Measurements from ENCODE around the gene CTH. TPM values are rescaled to one million over a fixed set of nuclear protein-coding genes. Genes with fewer than 3 reads are reported as not detected.

CTH gene
- total RNA-seq, 5 donors from 2014 or later (not counting 1 experiment from before 2014, with no cell fraction given) = 2.0 to 4.5 (median 3.2) TPM

- no peak overlapping the region for H3K27ac ChIP-seq (ENCODE audit: low read length)
- Mint-ChIP-seq H3K27me3 (no peaks in the 10 kb centered on the region), H3K36me3 (peaks cover 39% of the 10 kb centered on the region), H3K27ac (no peak overlapping the region), H3K4me3 (no peak overlapping the region), H3K4me1 (no peaks in the 10 kb centered on the region), H3K9me3 (no peaks in the 10 kb centered on the region)
- no peak overlapping the region for H3K4me3 ChIP-seq (ENCODE audit: control insufficient read depth in 1 of 2, extremely low read depth in 1 of 2, low read length in 1 of 2)
- H3K36me3 ChIP-seq (ENCODE audit: control insufficient read depth in 2 of 2, extremely low read depth in 1 of 2, insufficient read depth in 1 of 2, low read length in 1 of 2) = peaks cover 0 to 4% of the 10 kb centered on the region in 2 donors
- no CpG with 5 or more reads among the region's 2 CpGs for WGBS (ENCODE audit: insufficient coverage)
- no peaks in the 10 kb centered on the region for H3K9me3 ChIP-seq
- ATAC-seq (replicated peaks in 1 of 4) (no peak), DNase-seq (no peak)
- no peaks in the 10 kb centered on the region for H3K27me3 ChIP-seq (replicated peaks in 1 of 2; ENCODE audit: control insufficient read depth in 2 of 2, extremely low read depth in 1 of 2, insufficient read depth in 2 of 2, low read length in 1 of 2)
- POLR2A ChIA-PET = interaction anchor here in 1 of 2 donors (0.6 kb wide), 1 partner anchor 210 kb away, joined by 3 read pairs; the partner anchor contains the start of gene SRSF11
- CTCF ChIA-PET = no interaction called here
- H3K4me1 ChIP-seq (ENCODE audit: control insufficient read depth in 1 of 2, extremely low read depth in 1 of 2, insufficient read depth in 2 of 2, low read length in 2 of 2) = no peaks in the 10 kb centered on the region
These were observed 20.2 kb downstream of the CTH start for GRCh38 chr1:70431317-70431716.

- Histone ChIP-seq H3K4me3 (ENCODE audit: control insufficient read depth in 1 of 2, extremely low read depth in 1 of 2, low read length in 1 of 2) (no peak overlapping the region), H3K36me3 (ENCODE audit: control insufficient read depth in 2 of 2, extremely low read depth in 1 of 2, insufficient read depth in 1 of 2, low read length in 1 of 2) (peaks cover 0 to 4% of the 10 kb centered on the region in 2 donors), H3K4me1 (ENCODE audit: control insufficient read depth in 1 of 2, extremely low read depth in 1 of 2, insufficient read depth in 2 of 2, low read length in 2 of 2) (no peaks in the 10 kb centered on the region), H3K27ac (ENCODE audit: low read length) (no peak overlapping the region), H3K27me3 (replicated peaks in 1 of 2; ENCODE audit: control insufficient read depth in 2 of 2, extremely low read depth in 1 of 2, insufficient read depth in 2 of 2, low read length in 1 of 2) (no peaks in the 10 kb centered on the region), H3K9me3 (no peaks in the 10 kb centered on the region)
- DNase-seq (no peak), ATAC-seq (replicated peaks in 1 of 4) (no peak)
- WGBS (ENCODE audit: insufficient coverage) = 82% methylated on average over 3 of the region's 3 CpGs
- CTCF ChIA-PET = no interaction called here
- no peaks in the 10 kb centered on the region for H3K4me1 Mint-ChIP-seq
- H3K9me3 Mint-ChIP-seq = no peaks in the 10 kb centered on the region
- POLR2A ChIA-PET = interaction anchor here in 1 of 2 donors (0.6 kb wide), 1 partner anchor 210 kb away, joined by 3 read pairs; the partner anchor contains the start of gene SRSF11
- H3K27ac Mint-ChIP-seq = no peak overlapping the region
- no peak overlapping the region for H3K4me3 Mint-ChIP-seq
- peaks cover 42% of the 10 kb centered on the region for H3K36me3 Mint-ChIP-seq
- no peaks in the 10 kb centered on the region for H3K27me3 Mint-ChIP-seq
These were observed 20.8 kb downstream of the CTH start for GRCh38 chr1:70431874-70432273.

- Histone ChIP-seq H3K4me1 (ENCODE audit: control insufficient read depth in 1 of 2, extremely low read depth in 1 of 2, insufficient read depth in 2 of 2, low read length in 2 of 2) (no peaks in the 10 kb centered on the region), H3K4me3 (ENCODE audit: control insufficient read depth in 1 of 2, extremely low read depth in 1 of 2, low read length in 1 of 2) (no peak overlapping the region), H3K27ac (ENCODE audit: low read length) (no peak overlapping the region), H3K27me3 (replicated peaks in 1 of 2; ENCODE audit: control insufficient read depth in 2 of 2, extremely low read depth in 1 of 2, insufficient read depth in 2 of 2, low read length in 1 of 2) (no peaks in the 10 kb centered on the region), H3K36me3 (ENCODE audit: control insufficient read depth in 2 of 2, extremely low read depth in 1 of 2, insufficient read depth in 1 of 2, low read length in 1 of 2) (peaks cover 0 to 4% of the 10 kb centered on the region in 2 donors), H3K9me3 (no peaks in the 10 kb centered on the region)
- no peaks in the 10 kb centered on the region for H3K9me3 Mint-ChIP-seq
- no peak overlapping the region for H3K27ac Mint-ChIP-seq
- H3K27me3 Mint-ChIP-seq = no peaks in the 10 kb centered on the region
- DNase-seq (no peak), ATAC-seq (replicated peaks in 1 of 4) (no peak)
- ChIA-PET CTCF (no interaction called here), POLR2A (interaction anchor here in 1 of 2 donors (0.7 kb wide), 1 partner anchor 21 kb away, joined by 12 read pairs; no protein-coding TSS in a partner anchor)
- no peaks in the 10 kb centered on the region for H3K4me1 Mint-ChIP-seq
- no peak overlapping the region for H3K4me3 Mint-ChIP-seq
- no CpG with 5 or more reads among the region's 1 CpG for WGBS (ENCODE audit: insufficient coverage)
- H3K36me3 Mint-ChIP-seq = peaks cover 51% of the 10 kb centered on the region
These were observed 23.3 kb downstream of the CTH start for GRCh38 chr1:70434253-70434859.

- Histone ChIP-seq H3K4me1 (ENCODE audit: control insufficient read depth in 1 of 2, extremely low read depth in 1 of 2, insufficient read depth in 2 of 2, low read length in 2 of 2) (no peaks in the 10 kb centered on the region), H3K36me3 (ENCODE audit: control insufficient read depth in 2 of 2, extremely low read depth in 1 of 2, insufficient read depth in 1 of 2, low read length in 1 of 2) (no peaks in the 10 kb centered on the region), H3K9me3 (no peaks in the 10 kb centered on the region), H3K27ac (ENCODE audit: low read length) (no peak overlapping the region), H3K4me3 (ENCODE audit: control insufficient read depth in 1 of 2, extremely low read depth in 1 of 2, low read length in 1 of 2) (no peak overlapping the region), H3K27me3 (replicated peaks in 1 of 2; ENCODE audit: control insufficient read depth in 2 of 2, extremely low read depth in 1 of 2, insufficient read depth in 2 of 2, low read length in 1 of 2) (no peaks in the 10 kb centered on the region)
- no peak for ATAC-seq (replicated peaks in 1 of 4)
- no peak for DNase-seq
- no peaks in the 10 kb centered on the region for H3K9me3 Mint-ChIP-seq
- H3K4me3 Mint-ChIP-seq = no peak overlapping the region
- 100% methylated on average over 3 of the region's 6 CpGs for WGBS (ENCODE audit: insufficient coverage)
- CTCF ChIA-PET = interaction anchor here in 1 of 2 donors (1.0 kb wide), 1 partner anchor 122 kb away, joined by 4 read pairs; no protein-coding TSS in a partner anchor
- H3K4me1 Mint-ChIP-seq = no peaks in the 10 kb centered on the region
- no peaks in the 10 kb centered on the region for H3K27me3 Mint-ChIP-seq
- POLR2A ChIA-PET = no interaction called here
- no peak overlapping the region for H3K27ac Mint-ChIP-seq
- peaks cover 56% of the 10 kb centered on the region for H3K36me3 Mint-ChIP-seq
These were observed 25.7 kb downstream of the CTH start for GRCh38 chr1:70436622-70437251.

GRCh38 chr1:70438529-70438928 is 27.5 kb downstream of the CTH start:
- Histone ChIP-seq H3K9me3 (no peaks in the 10 kb centered on the region), H3K36me3 (ENCODE audit: control insufficient read depth in 2 of 2, extremely low read depth in 1 of 2, insufficient read depth in 1 of 2, low read length in 1 of 2) (no peaks in the 10 kb centered on the region), H3K4me1 (ENCODE audit: control insufficient read depth in 1 of 2, extremely low read depth in 1 of 2, insufficient read depth in 2 of 2, low read length in 2 of 2) (no peaks in the 10 kb centered on the region), H3K27me3 (replicated peaks in 1 of 2; ENCODE audit: control insufficient read depth in 2 of 2, extremely low read depth in 1 of 2, insufficient read depth in 2 of 2, low read length in 1 of 2) (no peaks in the 10 kb centered on the region), H3K4me3 (ENCODE audit: control insufficient read depth in 1 of 2, extremely low read depth in 1 of 2, low read length in 1 of 2) (no peak overlapping the region), H3K27ac (ENCODE audit: low read length) (no peak overlapping the region)
- ATAC-seq (replicated peaks in 1 of 4) = no peak
- H3K27me3 Mint-ChIP-seq = no peaks in the 10 kb centered on the region
- WGBS (ENCODE audit: insufficient coverage) = 29% methylated on average over 1 of the region's 2 CpGs
- no peaks in the 10 kb centered on the region for H3K4me1 Mint-ChIP-seq
- DNase-seq = no peak
- H3K4me3 Mint-ChIP-seq = no peak overlapping the region
- H3K36me3 Mint-ChIP-seq = peaks cover 41% of the 10 kb centered on the region
- no peak overlapping the region for H3K27ac Mint-ChIP-seq
- H3K9me3 Mint-ChIP-seq = no peaks in the 10 kb centered on the region
- ChIA-PET POLR2A (interaction anchor here in 1 of 2 donors (0.6 kb wide), 1 partner anchor 276 kb away, joined by 3 read pairs; no protein-coding TSS in a partner anchor), CTCF (no interaction called here)

GRCh38 chr1:70440642-70441391 is 29.7 kb downstream of the CTH start:
- Mint-ChIP-seq H3K4me3 (no peak overlapping the region), H3K27ac (no peak overlapping the region), H3K27me3 (no peaks in the 10 kb centered on the region), H3K36me3 (peaks cover 26% of the 10 kb centered on the region), H3K9me3 (no peaks in the 10 kb centered on the region), H3K4me1 (no peaks in the 10 kb centered on the region)
- WGBS (ENCODE audit: insufficient coverage) = 100% methylated on average over 1 of the region's 2 CpGs
- DNase-seq (no peak), ATAC-seq (replicated peaks in 1 of 4) (no peak)
- no peak overlapping the region for H3K4me3 ChIP-seq (ENCODE audit: control insufficient read depth in 1 of 2, extremely low read depth in 1 of 2, low read length in 1 of 2)
- no peak overlapping the region for H3K27ac ChIP-seq (ENCODE audit: low read length)
- H3K4me1 ChIP-seq (ENCODE audit: control insufficient read depth in 1 of 2, extremely low read depth in 1 of 2, insufficient read depth in 2 of 2, low read length in 2 of 2) = no peaks in the 10 kb centered on the region
- POLR2A ChIA-PET = no interaction called here
- H3K9me3 ChIP-seq = no peaks in the 10 kb centered on the region
- CTCF ChIA-PET = interaction anchor here in 1 of 2 donors (0.6 kb wide), 1 partner anchor 228 kb away, joined by 3 read pairs; no protein-coding TSS in a partner anchor
- H3K27me3 ChIP-seq (replicated peaks in 1 of 2; ENCODE audit: control insufficient read depth in 2 of 2, extremely low read depth in 1 of 2, insufficient read depth in 2 of 2, low read length in 1 of 2) = no peaks in the 10 kb centered on the region
- no peaks in the 10 kb centered on the region for H3K36me3 ChIP-seq (ENCODE audit: control insufficient read depth in 2 of 2, extremely low read depth in 1 of 2, insufficient read depth in 1 of 2, low read length in 1 of 2)

Data from T-cell (primary cell).